PC-9 (cell line): ENCODE data around the gene OCA2.

Source experiments
- CTCF ChIP-seq: fragments of 200-600 bp; sonication (generic); conservative IDR thresholded peaks from 2 replicates; pipeline ENCODE4 v1.6.1; 2017; ENCODE audit warnings: mixed run types, antibody characterized with exemption, mild to moderate bottlenecking, moderate library complexity
- EZH2 ChIP-seq: fragments of 200-600 bp; sonication (generic); IDR thresholded peaks from 2 replicates; pipeline ENCODE4 v1.8.0; 2017; ENCODE audit warnings: antibody characterized with exemption, low read depth

- TF ChIP-seq CTCF (no peak), EZH2 (no peak)
Observed at GRCh38 chr15:27871078-27871901, 227.8 kb downstream of the OCA2 start.
